ENCODE results near the gene NPPB.
"Not testable (repeated sequence)": the region's sequence is repeated elsewhere in the genome, so short reads cannot be mapped to it uniquely, and the experiment has no call there.

NPPB gene

DNA sequence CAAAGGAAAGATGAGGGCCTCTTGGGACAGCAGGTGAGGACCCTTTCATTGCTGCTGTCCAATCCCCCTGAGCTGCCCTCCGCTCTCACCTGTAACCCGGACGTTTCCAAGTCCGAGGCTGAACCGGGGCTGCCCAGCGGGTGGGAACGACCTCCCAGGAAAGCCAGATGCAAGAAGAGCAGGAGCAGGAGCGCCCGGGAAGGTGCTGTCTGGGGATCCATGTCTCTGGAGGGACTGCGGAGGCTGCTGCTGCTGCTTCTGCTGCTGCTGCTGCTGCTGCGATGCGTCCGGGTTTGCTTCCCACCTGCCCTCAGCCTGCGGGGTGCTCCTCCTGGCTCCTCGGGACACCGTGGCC lies at the start of gene NPPB:
TSS of gene NPPB (minus strand) at position 333 of the 355 bp plus-strand sequence. CDS start at position 221, 112 bp downstream.
- no peak for DNase-seq (ENCODE audit: low read depth in 2 of 3, low spot score in 1 of 3)

DNA sequence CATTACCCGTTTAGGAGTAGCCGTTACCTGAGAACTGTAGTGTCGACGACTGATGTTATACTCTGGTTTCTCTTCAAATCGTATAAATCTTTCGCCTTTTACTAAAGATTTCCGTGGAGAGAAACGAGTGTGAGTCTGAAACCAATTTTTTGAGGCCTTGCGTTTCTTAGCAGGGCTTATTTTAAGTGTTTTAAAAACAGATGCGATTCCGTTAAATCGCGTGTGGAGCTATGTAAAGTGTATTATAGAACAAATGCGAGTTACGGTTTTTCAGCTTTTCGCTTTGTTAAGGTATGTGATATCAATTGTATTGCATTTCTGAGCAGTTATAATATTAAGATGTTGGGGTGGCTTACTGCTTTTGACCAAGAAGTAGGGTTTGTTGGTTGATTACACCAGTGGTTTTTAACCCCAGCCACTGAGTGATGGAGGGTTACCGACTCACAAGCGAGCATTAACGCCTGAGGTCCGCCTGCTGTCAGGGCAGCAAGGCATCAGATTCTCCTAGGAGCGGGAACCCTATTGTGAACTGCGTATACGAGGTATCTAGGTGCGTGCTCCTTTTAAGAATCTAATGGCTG lies 49.4 kb upstream of the NPPB start:
- peak; percentile 69 to 77 (median 71) for DNase-seq (ENCODE audit: low read depth in 2 of 3, low spot score in 1 of 3)

DNA sequence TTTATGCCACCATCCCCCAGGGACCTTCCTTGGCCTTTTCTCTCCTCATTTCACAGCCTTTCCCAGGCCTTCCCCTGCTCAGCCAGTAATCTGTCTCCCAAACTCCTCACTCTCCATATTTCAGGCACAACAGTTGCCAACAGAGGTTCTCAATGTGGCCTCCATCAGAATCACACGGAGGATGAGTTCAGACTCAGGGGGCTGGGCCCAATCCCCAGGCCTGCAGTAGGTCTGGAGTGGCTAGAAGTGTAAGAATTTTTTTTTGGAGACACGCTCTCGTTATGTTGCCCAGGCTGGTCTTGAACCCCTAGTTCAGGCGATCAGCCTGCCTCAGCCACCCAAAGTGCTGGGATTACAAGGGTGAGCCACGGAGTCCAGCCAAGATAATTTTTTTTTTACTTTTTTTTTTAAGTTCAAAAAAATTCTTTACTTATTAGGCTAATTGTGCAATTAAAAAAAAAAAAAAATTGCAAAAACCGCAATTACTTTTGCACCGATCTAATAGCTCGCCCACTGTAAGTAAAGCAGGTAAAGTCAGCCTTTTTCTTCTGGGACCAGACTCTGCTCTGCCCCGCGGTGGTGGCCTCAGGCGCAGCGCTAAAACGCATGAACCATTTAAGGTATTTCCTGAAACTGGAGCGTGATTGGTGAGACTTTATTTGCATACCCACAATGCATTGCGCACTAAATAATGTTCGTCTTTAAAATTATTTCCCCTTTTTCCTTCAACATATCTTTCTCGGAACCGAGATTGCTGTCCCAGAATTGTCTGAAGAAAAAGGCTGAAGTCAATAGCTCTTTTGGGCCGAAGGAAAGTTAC lies 48.7 kb upstream of the NPPB start:
- peak; percentile 82 to 97 (median 85) for DNase-seq (ENCODE audit: low read depth in 2 of 3, low spot score in 1 of 3)

DNA sequence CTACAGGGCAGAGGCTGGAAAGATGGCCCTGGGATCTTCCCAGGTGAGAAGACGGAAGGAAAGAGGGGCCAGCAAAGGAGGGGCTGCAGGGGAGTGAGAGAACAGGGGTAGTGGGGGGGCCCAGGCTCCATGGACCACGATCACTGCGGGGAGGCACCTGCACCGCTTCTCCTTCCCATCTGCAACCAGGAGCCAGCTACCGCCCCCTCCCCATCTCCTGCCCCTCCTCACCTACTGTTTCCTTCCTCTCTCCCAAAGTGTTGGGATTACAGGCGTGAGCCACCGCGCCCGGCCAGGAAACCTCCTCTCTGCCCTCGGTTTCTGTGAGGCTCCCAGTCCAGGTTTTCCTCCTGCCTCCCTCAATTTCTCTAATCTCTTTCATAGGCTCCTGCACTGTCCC lies 48.1 kb upstream of the NPPB start:
- DNase-seq (ENCODE audit: low read depth in 2 of 3, low spot score in 1 of 3) = no peak

DNA sequence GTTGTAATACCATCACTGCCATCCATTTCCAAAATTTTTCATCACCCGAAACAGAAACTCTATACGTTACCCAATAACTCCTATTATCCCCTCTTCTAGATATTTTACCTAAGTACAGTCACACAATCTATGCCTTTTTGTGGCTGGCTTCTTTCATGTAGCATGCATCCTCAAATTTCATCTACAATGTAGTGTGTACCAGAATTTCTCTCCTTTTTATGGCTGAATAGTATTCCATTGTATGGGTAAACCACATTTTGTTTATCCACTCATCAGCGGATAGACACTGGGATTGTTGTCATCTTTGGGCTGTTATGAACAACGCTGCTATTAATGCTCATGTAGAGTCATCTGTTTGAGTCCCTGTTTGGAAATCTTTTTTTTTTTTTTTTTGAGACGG lies 46.2 kb upstream of the NPPB start:
- DNase-seq (ENCODE audit: low read depth in 2 of 3, low spot score in 1 of 3) = no peak

DNA sequence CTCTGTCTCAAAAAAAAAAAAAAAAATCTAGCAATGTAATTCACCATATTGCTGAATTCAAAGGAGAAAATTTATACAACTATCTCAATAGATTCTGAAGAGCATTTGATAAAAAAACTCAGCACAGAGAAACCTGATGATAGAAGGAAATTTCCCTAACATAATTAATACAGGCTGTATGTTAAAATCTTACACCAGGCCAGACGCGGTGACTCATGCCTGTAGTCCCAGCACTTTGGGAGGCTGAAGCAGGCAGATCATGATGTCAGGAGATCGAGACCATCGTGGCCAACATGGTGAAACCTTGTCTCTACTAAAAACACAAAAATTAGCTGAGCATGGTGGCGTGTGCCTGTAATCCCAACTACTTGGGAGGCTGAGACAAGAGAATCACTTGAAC lies 45.4 kb upstream of the NPPB start:
- DNase-seq (ENCODE audit: low read depth in 2 of 3, low spot score in 1 of 3) = not testable (repeated sequence)

DNA sequence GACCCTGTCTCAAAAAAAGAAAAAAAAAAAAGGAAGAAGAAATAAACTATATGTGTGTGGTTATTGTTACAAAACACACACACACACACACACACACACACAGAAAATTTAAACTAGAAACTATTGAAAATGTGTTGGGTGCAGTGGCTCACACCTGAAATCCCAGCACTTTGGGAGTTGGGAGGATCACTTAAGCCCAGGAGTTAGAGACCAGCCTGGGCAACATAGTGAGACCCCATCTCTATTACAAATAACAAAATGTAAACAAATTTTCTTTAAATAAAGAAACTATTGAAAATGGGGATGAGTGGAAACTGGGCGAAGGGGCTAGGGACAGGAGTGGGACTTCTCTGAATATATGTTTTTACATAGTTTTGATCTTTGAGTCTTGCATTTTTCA lies 44.5 kb upstream of the NPPB start:
- DNase-seq (ENCODE audit: low read depth in 2 of 3, low spot score in 1 of 3) = no peak

DNA sequence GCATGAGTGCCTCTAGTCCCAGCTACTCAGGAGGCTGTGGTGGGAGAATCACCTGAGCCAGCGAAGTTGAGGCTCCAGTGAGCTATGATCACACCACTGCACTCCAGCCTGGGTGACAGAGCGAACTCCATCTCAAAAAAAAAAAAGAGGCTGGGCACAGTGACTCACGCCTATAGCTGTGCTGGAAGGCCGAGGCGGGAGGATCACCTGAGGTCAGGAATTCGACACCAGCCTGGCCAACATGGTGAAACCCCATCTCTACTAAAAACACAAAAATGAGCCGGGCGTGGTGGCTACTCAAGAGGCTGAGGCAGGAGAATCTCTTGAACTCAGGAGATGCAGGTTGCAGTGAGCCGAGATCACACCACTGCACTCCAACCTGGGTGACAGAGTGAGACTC lies 42.7 kb upstream of the NPPB start:
- DNase-seq (ENCODE audit: low read depth in 2 of 3, low spot score in 1 of 3) = not testable (repeated sequence)

DNA sequence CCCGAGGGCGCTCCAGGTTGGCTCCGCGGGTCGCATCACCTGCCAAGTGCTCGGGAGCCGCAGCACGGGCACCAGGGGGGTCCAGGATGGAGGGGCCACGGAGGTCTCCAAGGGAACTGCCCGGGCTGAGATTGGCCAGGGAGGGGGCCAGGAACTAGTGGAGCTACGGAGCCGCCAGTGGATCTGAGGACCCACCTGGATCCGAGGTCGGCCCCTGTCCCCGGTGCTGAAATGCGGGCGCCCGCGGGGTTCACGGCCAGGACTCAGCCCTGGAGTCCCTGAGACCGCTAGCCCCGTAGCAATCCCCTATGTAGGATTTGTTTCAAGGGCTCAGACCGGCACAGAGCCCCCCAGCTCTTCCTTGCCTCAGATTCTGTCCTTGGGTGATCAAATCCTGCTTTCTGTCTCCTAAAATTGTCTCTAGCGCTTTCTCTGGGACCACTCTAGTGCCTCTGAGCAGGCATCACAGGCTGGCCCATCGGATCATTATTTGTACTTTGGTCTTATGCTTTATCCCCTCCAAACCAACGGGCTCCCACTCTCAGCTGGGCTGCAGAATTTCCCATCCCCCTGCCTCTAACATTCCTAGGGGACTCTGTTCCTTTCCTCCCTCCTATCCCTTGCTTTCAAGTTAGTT lies 40.2 kb upstream of the NPPB start:
- DNase-seq (ENCODE audit: low read depth in 2 of 3, low spot score in 1 of 3) = no peak

DNA sequence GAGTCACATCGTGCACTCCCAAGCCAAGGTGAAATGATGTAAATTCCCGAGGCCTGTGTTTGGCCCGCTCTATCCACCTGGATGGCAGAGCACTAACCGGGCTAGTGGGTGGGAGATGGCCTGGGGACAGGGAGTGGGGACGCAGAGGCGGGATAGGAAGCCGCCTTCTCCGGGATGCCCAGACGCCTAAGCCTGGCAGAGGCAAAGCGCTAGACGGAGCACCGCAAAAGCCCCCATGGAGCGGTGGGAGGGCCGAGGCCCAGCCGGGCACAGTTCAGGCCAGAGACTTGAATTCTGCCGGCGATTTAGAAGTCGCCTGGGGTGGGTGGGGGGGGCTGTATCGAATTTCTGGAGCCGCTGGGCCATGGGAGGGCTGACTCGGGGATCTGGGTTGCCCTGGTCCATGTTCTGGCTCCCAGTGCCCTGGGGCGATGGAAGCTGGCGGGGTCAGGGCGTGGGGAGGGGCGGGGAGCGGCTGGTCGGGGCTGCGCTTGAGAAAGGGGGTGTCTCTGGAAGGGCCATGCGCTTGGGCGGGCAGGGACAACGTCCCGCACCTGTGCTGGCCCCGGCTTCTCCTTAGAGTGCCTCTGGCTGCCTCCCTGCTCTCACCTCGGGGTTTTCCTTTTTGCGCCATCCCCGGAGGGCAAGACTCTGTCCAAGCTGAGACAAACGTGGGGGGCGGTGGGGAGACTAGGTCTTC lies 39.5 kb upstream of the NPPB start:
- no peak for DNase-seq (ENCODE audit: low read depth in 2 of 3, low spot score in 1 of 3)

DNA sequence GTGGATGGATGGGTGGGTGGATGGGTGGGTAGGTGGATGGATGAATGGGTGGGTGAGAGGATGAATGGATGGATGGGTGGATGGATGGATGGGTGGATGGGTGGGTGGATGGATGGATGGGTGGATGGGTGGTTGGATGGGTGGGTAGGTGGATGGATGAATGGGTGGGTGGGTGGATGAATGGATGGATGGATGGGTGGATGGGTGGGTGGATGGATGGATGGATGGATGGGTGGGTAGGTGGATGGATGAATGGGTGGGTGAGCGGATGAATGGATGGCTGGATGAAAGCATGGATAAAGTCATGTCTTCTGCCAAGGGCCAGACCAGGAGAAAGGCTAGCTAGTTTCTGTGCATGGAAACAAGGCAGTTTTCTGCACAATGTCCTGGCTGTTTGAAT lies 35.8 kb upstream of the NPPB start:
- DNase-seq (ENCODE audit: low read depth in 2 of 3, low spot score in 1 of 3) = not testable (repeated sequence)

DNA sequence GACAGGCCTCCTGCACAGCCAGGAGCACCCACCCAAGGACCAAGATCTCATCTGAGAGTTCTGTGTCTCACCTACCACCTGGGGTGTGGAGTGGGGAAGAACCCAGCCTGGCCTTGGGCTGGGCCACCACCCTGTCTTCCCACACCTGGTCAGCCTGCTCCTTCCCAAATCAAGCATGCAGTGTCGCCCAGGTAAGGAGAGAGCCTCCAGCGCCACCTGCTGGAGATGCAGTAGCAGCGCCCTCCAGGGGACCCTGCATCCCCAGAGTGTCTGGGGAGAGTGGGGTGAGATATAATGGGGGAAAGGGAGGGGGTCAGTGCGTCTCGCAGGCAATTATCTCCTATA lies 35.1 kb upstream of the NPPB start:
- peak; percentile 44 to 65 (median 51) for DNase-seq (ENCODE audit: low read depth in 2 of 3, low spot score in 1 of 3)

DNA sequence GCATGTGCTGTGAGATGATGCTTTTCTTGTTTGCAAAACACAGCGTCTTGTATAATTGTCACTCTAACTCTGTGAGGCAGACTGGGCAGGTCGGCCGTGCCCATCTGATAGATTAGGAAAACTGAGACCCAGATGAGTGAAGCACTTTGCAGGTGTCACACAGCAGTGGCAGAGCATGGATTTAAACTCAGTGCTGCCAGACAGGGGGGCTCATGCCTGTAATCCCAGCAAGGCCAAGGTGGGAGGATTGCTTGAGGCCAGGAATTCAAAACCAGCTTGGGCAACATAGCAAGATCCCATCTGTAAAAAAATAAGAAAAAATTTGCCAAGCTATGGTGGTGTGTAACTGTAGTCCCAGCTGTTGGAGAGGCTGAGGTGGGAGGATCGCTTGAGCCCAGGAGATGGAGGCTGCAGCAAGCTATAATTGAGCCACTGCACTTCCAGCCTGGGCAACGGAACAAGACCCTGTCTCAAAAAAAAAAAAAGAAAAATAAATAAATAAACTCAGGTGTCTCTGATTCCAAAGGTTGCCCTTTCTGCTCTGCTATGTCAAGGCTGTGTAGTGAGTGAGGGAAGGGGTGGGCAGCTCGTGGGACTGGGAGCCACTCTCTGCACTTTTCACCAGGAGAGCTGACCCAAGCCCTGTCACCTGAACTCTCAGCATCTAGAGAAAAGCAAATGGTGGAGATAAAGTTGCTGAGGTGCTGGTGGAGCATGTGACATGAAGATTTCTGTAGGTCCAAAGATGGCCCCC lies 32.9 kb upstream of the NPPB start:
- DNase-seq (ENCODE audit: low read depth in 2 of 3, low spot score in 1 of 3) = no peak

DNA sequence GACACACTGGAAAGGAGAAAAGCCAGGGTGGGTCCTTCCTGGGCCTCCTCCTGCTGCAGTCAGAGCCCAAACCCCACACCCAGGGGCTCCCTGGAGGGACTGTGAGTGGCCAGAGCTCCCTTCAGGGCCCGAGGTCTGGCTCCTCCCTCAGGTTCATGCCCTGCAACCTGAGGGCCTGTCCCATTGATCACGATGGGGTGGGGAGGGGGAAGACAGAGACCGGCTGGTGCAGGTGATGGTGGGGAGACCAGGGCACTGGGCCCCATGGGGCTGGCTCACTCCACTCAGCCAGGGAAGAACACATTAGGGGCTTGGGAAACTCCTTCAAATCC lies 30.1 kb upstream of the NPPB start:
- no peak for DNase-seq (ENCODE audit: low read depth in 2 of 3, low spot score in 1 of 3)

DNA sequence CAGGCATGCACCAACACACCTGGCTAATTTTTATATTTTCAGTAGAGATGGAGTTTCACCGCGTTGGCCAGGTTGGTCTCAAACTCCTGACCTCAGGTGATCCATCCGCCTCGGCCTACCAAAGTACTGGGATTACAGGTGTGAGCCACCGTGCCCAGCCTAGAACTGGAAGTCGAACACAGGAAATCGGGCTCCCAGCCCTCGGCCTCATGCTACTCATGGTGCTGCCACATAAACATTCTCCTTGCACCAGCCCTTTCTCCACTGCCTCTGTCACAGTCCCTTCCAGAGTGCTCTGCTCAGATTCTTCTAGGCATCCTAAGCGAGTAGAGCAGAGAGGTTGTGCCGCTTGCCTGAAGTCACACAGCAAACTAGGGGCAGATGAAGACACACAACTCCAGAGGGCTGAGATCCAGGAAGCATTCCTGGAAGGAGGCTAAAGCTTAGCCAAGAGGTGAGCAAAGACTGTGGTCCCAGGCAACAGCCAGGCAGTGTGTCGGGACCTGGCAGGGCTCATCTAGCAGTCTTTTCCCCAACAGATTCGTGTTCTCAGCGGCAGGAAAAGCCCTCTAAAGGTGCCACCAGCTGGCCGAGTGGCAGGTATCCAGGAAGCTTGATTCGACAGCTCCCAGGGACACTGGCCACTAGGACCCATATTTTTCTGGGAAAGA lies 29.6 kb upstream of the NPPB start:
- DNase-seq (ENCODE audit: low read depth in 2 of 3, low spot score in 1 of 3) = no peak

DNA sequence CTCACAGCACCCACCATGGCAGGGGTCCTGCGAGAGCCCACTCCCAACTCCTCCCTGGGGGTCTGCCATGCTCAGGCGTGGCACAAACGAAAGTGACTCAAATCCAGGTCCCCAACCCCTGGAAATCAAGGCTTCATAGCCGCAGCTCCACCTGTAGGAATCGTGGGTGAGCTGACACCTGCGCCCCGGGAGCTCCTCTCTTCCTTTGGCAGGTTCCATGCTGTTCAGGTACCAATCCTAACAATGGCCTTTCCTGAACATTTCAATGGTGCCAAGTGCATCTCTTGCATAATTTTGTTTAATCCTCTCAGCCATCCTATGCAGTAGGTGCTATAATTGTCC lies 28.9 kb upstream of the NPPB start:
- no peak for DNase-seq (ENCODE audit: low read depth in 2 of 3, low spot score in 1 of 3)

DNA sequence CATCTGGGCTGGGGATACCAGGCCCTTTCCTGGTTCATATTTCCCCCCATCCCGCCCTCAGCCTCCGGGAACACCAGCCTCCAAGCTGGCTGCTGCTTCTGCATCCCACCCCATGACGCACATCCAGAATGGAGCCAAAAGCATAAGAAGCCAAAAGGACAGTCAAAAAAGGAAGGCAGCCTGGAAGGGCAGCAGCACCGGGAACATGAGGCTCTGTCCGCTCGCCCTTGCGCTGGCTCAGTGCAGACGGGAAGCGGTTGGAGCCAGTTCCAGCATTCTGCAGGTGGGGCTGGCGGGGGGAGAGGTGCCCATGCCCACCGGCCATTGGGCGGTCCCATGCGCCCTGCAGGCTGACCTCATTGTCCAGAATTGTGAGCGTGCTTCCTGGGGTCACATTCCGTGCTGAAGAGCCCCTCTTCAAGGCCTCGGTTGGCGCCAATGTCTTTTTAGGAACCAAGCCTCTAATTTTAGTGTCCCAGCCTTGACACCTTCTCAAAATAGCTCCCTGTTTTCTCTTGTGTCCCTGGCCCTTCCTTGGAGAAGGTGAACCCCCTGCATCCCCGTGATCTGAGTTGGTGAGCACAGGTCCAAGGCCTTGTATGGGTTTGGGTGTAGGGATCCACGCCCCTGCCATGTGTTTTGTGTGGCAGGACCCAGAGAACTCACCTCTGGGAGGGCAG lies 28.4 kb upstream of the NPPB start:
- DNase-seq (ENCODE audit: low read depth in 2 of 3, low spot score in 1 of 3) = no peak

DNA sequence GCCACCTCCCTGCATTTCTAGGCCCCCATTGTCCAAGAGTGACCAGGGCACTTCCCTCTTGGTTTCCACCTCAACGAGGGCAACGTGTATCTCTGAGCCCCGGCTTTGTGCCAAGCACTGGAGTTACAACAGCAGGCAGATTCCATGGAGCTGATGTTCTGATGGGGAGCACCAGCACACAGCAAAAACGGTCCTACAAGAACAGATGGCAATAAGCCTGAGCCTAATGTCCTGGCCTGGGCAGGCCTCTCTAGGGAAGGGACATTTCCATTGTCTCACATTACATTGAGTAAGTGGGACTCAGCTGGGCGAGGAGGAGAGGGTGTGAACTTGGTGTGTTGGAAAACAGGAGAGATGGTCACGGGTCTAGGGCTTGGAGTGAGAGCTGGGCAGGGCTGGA lies 27.2 kb upstream of the NPPB start:
- DNase-seq (ENCODE audit: low read depth in 2 of 3, low spot score in 1 of 3) = no peak

DNA sequence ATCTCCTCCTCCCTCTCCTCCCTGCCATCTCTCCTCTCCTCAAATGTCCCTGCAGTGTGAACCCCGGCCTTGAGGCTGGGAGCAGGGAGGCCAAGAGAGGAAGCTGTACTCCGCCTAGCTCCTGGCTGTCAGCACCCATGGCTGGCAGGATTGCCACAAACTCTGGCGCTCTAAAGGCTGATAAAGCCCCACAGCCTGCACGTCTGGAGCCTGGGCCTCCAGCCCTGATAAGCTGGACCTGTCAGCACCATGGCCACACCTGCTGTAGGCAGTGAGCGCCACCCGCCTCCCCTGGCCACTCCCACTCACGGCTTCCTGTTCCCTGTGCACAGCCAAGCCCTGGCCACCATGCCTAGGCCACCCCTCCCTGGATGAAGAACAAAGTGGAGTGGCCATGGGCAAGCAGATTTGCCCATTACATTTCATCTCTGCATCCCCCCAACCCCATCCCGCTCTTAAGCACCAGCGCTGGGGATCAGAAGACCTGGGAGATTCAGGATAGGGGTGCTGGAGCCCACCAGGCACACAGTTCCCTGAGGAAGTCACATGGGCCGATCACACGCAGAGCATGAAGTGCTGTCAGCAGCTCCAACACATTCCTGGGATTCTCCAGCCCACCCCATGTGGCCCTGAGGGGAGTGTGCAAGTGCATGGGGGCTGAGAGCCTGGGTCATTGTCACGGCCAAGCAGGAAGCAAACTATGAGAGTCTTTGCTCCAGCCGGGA lies 24.2 kb upstream of the NPPB start:
- no peak for DNase-seq (ENCODE audit: low read depth in 2 of 3, low spot score in 1 of 3)
